ENCODE data around the gene FSD1.

Gene FSD1

GRCh38 chr19:4329858-4330257, 25.5 kb downstream of the FSD1 start:
- Histone ChIP-seq H3K36me3 (ENCODE audit: control insufficient read depth, insufficient read depth, low read length) (no peaks in the 10 kb centered on the region), H3K27ac (ENCODE audit: low read depth, low read length, severe bottlenecking) (no peak overlapping the region), H3K4me3 (ENCODE audit: extremely low read depth, insufficient read depth, low read length, poor library complexity, severe bottlenecking) (no peak overlapping the region), H3K9me3 (ENCODE audit: control insufficient read depth, low read length) (no peaks in the 10 kb centered on the region), H3K4me1 (ENCODE audit: control insufficient read depth, insufficient read depth, low read length, poor library complexity, severe bottlenecking) (peaks cover 2% of the 10 kb centered on the region)
- WGBS, 2 experiments (ENCODE audit: insufficient coverage in 2 of 2): 94 to 96% methylated on average over 17 to 19 of the region's 19 CpGs

DNA sequence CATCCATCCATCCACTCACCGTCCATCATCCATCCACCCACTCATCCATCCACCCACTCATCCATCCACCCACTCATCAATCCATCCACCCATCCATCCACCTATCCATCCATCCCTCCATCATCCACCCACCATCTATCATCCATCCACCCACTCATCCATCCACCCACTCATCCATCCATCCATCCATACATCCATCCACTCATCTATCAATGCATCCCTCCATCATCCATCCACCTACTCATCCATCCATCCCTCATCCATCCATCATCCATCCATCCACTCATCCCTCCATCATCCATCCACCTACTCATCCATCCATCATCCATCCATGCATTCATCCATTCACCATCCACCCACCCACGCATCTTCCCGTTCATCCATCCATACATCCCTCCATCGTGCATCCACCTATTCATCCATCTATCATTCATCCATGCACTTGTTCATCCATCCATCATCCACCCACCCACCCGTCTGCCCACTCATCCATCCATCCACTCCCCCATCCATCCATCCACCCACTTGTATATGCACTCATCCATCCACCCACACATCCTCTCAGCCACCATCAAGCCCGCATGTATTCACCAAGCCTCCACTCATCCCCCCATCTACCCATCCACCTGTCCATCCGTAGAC, 30.7 kb downstream of the FSD1 start:
- 91 to 92% methylated on average over 7 of the region's 7 CpGs for WGBS, 2 experiments (ENCODE audit: insufficient coverage in 2 of 2)
- Histone ChIP-seq H3K27ac (ENCODE audit: low read depth, low read length, severe bottlenecking) (no peak overlapping the region), H3K9me3 (ENCODE audit: control insufficient read depth, low read length) (no peaks in the 10 kb centered on the region), H3K4me1 (ENCODE audit: control insufficient read depth, insufficient read depth, low read length, poor library complexity, severe bottlenecking) (peaks cover 4% of the 10 kb centered on the region), H3K4me3 (ENCODE audit: extremely low read depth, insufficient read depth, low read length, poor library complexity, severe bottlenecking) (no peak overlapping the region), H3K36me3 (ENCODE audit: control insufficient read depth, insufficient read depth, low read length) (no peaks in the 10 kb centered on the region)

DNA sequence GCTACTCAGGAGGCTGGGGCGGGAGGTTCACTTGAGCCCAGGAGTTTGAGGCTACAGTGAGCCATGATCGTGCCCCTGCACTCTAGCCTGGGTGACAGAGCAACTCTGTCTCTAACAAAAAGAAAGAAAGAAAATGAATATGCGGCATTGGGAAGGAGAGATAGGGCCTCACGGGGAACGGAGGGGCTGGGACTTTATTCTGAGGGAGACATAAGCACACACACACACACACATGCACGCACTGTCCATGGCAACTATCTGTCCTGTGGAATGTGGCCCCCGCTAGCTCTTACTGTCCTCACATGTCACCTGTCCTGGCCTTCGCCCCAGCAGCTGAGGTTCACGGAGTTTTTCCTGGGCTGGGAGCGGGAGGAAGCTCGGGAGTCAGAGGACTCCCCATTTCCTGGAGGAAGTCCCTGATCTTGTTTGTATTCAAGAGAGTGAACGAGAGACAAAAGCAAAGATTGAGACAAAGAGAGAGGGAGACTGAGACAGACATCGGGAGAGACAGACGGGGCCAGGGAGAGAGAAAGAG, 33.6 kb downstream of the FSD1 start:
- Histone ChIP-seq H3K36me3 (ENCODE audit: control insufficient read depth, insufficient read depth, low read length) (no peaks in the 10 kb centered on the region), H3K4me1 (ENCODE audit: control insufficient read depth, insufficient read depth, low read length, poor library complexity, severe bottlenecking) (peaks cover 4% of the 10 kb centered on the region), H3K4me3 (ENCODE audit: extremely low read depth, insufficient read depth, low read length, poor library complexity, severe bottlenecking) (no peak overlapping the region), H3K27ac (ENCODE audit: low read depth, low read length, severe bottlenecking) (peak overlapping the region; percentile 23), H3K9me3 (ENCODE audit: control insufficient read depth, low read length) (no peaks in the 10 kb centered on the region)
- 52 to 53% methylated on average over 10 of the region's 14 CpGs for WGBS, 2 experiments (ENCODE audit: insufficient coverage in 2 of 2)

GRCh38 chr19:4338441-4339355, 34.3 kb downstream of the FSD1 start, which contains the start of gene STAP2:
TSS of gene STAP2 (minus strand) at chr19:4338827. CDS start at chr19:4338753, 74 bp downstream.
- H3K4me3 ChIP-seq (ENCODE audit: extremely low read depth, insufficient read depth, low read length, poor library complexity, severe bottlenecking): no peak within 1 kb of the TSS
- H3K27ac ChIP-seq (ENCODE audit: low read depth, low read length, severe bottlenecking): peak within 1 kb of the TSS; percentile 23
- WGBS, 2 experiments (ENCODE audit: insufficient coverage in 2 of 2): 74 to 75% methylated on average over 16 to 18 of the region's 27 CpGs
- peaks cover 4% of the 10 kb centered on the region for H3K4me1 ChIP-seq (ENCODE audit: control insufficient read depth, insufficient read depth, low read length, poor library complexity, severe bottlenecking)
- H3K9me3 ChIP-seq (ENCODE audit: control insufficient read depth, low read length): no peaks in the 10 kb centered on the region
- no peaks in the 10 kb centered on the region for H3K36me3 ChIP-seq (ENCODE audit: control insufficient read depth, insufficient read depth, low read length)

DNA sequence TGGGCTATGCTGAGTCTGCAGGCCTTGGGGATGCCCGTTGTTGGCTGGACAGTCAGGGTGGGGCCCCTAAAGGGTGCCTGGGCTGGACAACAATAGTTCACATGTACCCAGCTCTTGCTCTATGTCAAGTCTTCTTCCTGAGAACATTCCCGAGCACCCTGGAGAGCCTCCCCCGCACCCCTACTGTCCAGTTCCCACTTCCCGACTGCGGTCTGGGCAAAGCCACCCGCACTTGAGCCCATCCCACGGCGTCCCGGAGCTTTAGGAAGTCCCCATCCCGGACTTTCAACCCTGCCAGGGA, 37.9 kb downstream of the FSD1 start:
- WGBS, 2 experiments (ENCODE audit: insufficient coverage in 2 of 2): 9 to 10% methylated on average over 9 to 10 of the region's 10 CpGs
- no peaks in the 10 kb centered on the region for H3K9me3 ChIP-seq (ENCODE audit: control insufficient read depth, low read length)
- peaks cover 4% of the 10 kb centered on the region for H3K4me1 ChIP-seq (ENCODE audit: control insufficient read depth, insufficient read depth, low read length, poor library complexity, severe bottlenecking)
- H3K4me3 ChIP-seq (ENCODE audit: extremely low read depth, insufficient read depth, low read length, poor library complexity, severe bottlenecking): peak overlapping the region; percentile 62
- H3K27ac ChIP-seq (ENCODE audit: low read depth, low read length, severe bottlenecking): peak overlapping the region; percentile 96
- H3K36me3 ChIP-seq (ENCODE audit: control insufficient read depth, insufficient read depth, low read length): peaks cover 3% of the 10 kb centered on the region

DNA sequence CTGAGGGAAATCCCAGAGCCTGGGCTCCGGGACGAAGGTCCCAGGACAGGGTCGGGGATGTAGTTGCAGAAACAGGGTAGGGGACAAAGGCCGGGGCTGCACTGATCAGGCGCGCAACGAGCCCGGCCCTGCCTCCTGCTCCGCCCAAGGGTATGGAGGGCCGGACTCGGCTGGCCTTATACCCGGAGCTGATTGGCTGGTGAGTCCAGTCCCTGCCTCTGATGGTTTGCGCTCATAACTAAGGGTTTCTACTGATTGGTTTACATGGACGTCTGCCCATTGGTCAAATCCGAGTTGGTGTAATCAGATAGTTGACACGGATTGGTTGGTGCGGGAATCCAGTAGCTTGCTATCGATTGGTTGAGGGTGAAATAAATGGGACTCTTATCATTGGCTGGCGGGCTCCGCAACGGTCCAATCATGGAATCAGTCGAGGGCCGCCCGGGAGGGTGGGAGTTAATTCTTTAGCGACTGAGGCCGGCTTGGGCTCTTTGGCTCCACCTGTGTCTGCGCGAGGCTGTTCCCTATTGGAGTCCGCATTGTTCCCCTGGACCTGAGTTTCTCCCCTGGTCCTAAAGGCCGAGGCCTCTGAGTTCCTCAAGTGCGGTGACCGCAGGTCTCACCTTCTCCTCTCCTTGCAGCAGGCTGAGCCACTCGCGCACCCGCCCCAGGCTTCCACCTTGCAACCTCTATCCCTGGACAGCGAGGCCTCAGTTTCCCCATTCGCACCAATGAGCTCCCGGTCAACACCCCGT, 38.4 kb downstream of the FSD1 start:
- Histone ChIP-seq H3K4me1 (ENCODE audit: control insufficient read depth, insufficient read depth, low read length, poor library complexity, severe bottlenecking) (peaks cover 4% of the 10 kb centered on the region), H3K27ac (ENCODE audit: low read depth, low read length, severe bottlenecking) (peak overlapping the region; percentile 96), H3K4me3 (ENCODE audit: extremely low read depth, insufficient read depth, low read length, poor library complexity, severe bottlenecking) (peak overlapping the region; percentile 72), H3K9me3 (ENCODE audit: control insufficient read depth, low read length) (no peaks in the 10 kb centered on the region), H3K36me3 (ENCODE audit: control insufficient read depth, insufficient read depth, low read length) (peaks cover 3% of the 10 kb centered on the region)
- whole genome bisulfite sequencing, 2 experiments (ENCODE audit: insufficient coverage in 2 of 2): 0 to 1% methylated on average over 36 to 39 of the region's 39 CpGs

DNA sequence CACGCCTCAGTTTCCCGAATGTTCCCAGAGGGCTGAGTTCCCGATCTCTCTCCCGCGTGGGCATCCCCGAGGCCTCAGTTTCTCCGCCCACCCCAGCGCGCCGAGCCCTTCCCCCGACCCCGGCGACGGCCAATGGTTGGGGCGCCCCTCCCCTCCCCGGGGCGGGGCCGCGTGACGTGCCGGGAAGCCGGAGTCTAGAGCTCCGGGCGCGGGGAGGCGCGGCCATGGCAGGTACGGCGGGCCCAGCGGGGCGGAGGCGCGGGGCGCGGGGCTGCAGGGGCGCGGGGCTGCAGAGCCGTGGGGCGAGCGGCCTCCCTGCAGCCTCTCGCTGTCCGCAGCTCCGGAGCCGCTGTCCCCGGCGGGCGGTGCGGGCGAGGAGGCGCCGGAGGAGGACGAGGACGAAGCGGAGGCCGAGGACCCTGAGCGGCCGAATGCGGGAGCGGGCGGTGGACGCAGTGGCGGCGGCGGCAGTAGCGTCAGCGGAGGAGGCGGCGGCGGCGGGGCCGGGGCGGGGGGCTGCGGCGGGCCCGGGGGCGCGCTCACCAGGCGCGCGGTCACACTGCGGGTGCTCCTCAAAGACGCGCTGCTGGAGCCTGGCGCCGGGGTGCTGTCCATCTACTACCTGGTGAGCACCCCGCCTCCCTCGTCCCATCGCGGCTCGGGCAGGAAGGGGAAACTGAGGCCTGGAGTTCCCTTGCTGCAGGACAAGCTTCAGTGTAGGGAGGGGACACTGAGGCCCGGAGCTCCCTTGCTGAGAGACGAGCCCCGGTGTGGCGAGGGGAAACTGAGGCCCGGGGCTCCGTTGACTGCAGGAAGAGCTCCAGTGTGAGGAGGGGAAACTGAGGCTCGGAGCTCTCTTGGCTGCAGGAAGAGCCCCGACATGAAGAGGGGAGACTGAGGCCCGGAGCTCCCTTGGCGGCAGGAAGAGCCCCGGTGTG, 39.2 kb downstream of the FSD1 start, which contains the start of gene MPND:
TSS of gene MPND (plus strand) at position 193 of the 938 bp plus-strand sequence. CDS start at position 225, 32 bp downstream.
- H3K36me3 ChIP-seq (ENCODE audit: control insufficient read depth, insufficient read depth, low read length): peaks cover 8% of the 10 kb centered on the region
- no peaks in the 10 kb centered on the region for H3K9me3 ChIP-seq (ENCODE audit: control insufficient read depth, low read length)
- H3K27ac ChIP-seq (ENCODE audit: low read depth, low read length, severe bottlenecking): peak within 1 kb of the TSS; percentile 96
- WGBS, 2 experiments (ENCODE audit: insufficient coverage in 2 of 2): 9 to 14% methylated on average over 47 to 51 of the region's 101 CpGs
- peak within 1 kb of the TSS; percentile 72 for H3K4me3 ChIP-seq (ENCODE audit: extremely low read depth, insufficient read depth, low read length, poor library complexity, severe bottlenecking)
- H3K4me1 ChIP-seq (ENCODE audit: control insufficient read depth, insufficient read depth, low read length, poor library complexity, severe bottlenecking): peaks cover 2% of the 10 kb centered on the region

DNA sequence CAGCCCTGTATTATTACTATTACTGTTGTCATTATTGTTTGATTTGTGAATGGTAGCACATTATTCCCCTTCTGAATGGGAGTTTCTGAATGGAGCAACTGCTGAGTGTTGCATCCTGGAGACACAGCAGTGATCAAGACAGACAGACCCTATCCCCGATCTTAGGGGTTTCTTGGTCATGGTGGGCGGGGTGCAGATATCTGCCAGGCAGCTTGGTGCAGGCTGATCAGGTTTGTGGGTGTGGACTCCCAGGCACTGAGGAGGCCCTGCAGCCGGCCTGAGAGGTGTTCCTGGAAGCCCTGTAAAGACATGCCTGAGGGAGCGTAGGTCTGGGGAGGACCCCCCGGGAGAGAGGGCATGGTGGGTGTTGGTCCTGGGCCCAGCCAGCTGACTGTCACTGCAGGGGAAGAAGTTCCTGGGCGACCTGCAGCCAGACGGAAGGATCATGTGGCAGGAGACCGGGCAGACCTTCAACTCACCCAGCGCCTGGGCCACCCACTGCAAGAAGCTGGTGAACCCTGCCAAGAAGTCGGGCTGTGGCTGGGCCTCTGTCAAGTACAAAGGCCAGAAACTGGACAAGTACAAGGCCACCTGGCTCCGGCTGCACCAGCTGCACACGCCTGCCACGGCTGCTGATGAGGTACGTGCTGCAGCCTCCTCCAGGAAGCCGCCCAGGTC, 41.1 kb downstream of the FSD1 start:
- H3K4me3 ChIP-seq (ENCODE audit: extremely low read depth, insufficient read depth, low read length, poor library complexity, severe bottlenecking): no peak overlapping the region
- 94 to 98% methylated on average over 14 of the region's 15 CpGs for WGBS, 2 experiments (ENCODE audit: insufficient coverage in 2 of 2)
- H3K27ac ChIP-seq (ENCODE audit: low read depth, low read length, severe bottlenecking): no peak overlapping the region
- H3K36me3 ChIP-seq (ENCODE audit: control insufficient read depth, insufficient read depth, low read length): peaks cover 10% of the 10 kb centered on the region
- H3K9me3 ChIP-seq (ENCODE audit: control insufficient read depth, low read length): no peaks in the 10 kb centered on the region
- H3K4me1 ChIP-seq (ENCODE audit: control insufficient read depth, insufficient read depth, low read length, poor library complexity, severe bottlenecking): no peaks in the 10 kb centered on the region

DNA sequence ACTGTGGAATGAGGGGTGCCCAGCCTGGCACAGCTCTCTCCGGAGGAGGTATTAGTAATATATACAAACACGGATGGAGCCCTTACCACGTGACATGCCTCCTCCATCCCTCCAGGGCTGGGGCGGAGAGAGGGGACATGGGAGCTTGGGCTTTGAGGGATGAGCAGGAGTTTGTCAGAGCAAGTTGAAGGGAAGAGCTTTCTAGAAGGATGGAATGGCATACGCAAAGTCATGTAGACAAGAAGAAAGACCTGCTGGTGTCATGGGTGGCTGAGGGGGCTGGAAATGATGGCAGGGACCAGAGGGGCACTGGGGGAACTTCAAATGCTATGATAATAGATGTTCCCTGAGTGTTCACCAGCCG, 41.6 kb downstream of the FSD1 start:
- Histone ChIP-seq H3K27ac (ENCODE audit: low read depth, low read length, severe bottlenecking) (no peak overlapping the region), H3K4me3 (ENCODE audit: extremely low read depth, insufficient read depth, low read length, poor library complexity, severe bottlenecking) (no peak overlapping the region), H3K36me3 (ENCODE audit: control insufficient read depth, insufficient read depth, low read length) (peaks cover 10% of the 10 kb centered on the region), H3K4me1 (ENCODE audit: control insufficient read depth, insufficient read depth, low read length, poor library complexity, severe bottlenecking) (no peaks in the 10 kb centered on the region), H3K9me3 (ENCODE audit: control insufficient read depth, low read length) (no peaks in the 10 kb centered on the region)
- WGBS, 2 experiments (ENCODE audit: insufficient coverage in 2 of 2): 100% methylated on average over 4 to 5 of the region's 6 CpGs

All from mesodermal cell (in vitro differentiated cells).